Measurements from ENCODE around the gene C16orf74. TPM values are rescaled to one million over a fixed set of nuclear protein-coding genes. Genes with fewer than 3 reads are reported as not detected.

Gene C16orf74
- total and polyA plus RNA-seq, 8 donors, result 1.3 to 17.5 (median 11.9) TPM

DNA sequence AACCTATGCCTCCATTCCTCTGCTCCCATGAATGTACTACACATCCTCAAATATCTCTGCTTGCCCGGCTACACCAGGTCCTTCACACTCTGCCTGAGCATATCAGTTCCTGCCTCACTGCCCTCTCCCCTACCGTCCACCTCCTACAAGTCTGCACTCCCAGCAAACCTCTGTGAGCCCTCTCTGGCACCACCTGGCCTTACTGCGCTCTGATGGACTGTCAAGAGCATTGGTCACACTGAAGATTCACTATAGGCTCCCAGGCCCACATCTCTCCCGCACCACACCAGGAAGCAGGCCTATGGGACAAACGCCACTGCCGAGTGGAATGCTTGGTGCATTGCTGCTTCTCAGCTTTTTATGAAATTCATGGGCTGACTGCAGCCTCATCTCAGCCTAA is 71.0 kb downstream of the C16orf74 start:
- Histone ChIP-seq H3K4me3 (no peak overlapping the region), H3K36me3 (peaks cover 0 to 43% of the 10 kb centered on the region in 2 donors), H3K9me3 (no peaks in the 10 kb centered on the region), H3K4me1 (peaks cover 0 to under 1% of the 10 kb centered on the region in 2 donors), H3K27ac (no peak overlapping the region), H3K27me3 (no peaks in the 10 kb centered on the region)
- intact Hi-C loops (cut with DNase I), result no loop called here
- no peak for ATAC-seq
- no peak for TF ChIP-seq CTCF (IDR thresholded peaks at IDR 0.05)
- DNase-seq, result no peak

- Histone ChIP-seq H3K4me3 (no peak overlapping the region), H3K27me3 (no peaks in the 10 kb centered on the region), H3K27ac (no peak overlapping the region), H3K9me3 (no peaks in the 10 kb centered on the region), H3K36me3 (peaks cover 0 to 54% of the 10 kb centered on the region in 2 donors), H3K4me1 (peaks cover 3 to 11% of the 10 kb centered on the region in 2 donors)
- intact Hi-C loops (cut with DNase I), result no loop called here
- no peak for DNase-seq
- ATAC-seq, result no peak
- no peak for TF ChIP-seq CTCF (IDR thresholded peaks at IDR 0.05)
Measured at GRCh38 chr16:85678821-85679220, 72.1 kb downstream of the C16orf74 start.

DNA sequence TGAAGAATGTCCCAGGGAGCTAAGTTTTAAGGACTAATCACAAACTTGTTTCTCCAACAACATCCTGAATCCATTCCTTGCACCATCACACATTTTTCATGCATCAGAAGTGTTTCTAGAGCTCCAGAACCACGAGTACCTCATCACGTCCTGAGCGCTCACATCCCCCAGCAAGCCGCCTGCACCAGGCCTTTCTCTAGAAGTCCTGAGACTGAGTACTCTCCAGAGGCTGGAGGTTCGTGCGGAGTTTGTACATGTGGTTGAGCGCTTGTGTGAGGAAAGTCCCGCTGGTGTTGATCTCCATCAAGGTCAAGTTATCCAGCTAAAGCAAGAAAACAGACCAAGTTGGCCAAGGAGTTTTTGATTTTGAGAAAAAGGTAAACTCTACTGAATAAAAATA is 72.9 kb downstream of the C16orf74 start:
- H3K4me3 ChIP-seq, result no peak overlapping the region
- peaks cover 0 to 62% of the 10 kb centered on the region in 2 donors for H3K36me3 ChIP-seq
- TF ChIP-seq CTCF (IDR thresholded peaks at IDR 0.05), result no peak
- DNase-seq (no peak), ATAC-seq (no peak)
- peaks cover 7 to 15% of the 10 kb centered on the region in 2 donors for H3K4me1 ChIP-seq
- H3K27ac ChIP-seq, result no peak overlapping the region
- no peaks in the 10 kb centered on the region for H3K9me3 ChIP-seq
- no peaks in the 10 kb centered on the region for H3K27me3 ChIP-seq
- intact Hi-C loops (cut with DNase I), result no loop called here

DNA sequence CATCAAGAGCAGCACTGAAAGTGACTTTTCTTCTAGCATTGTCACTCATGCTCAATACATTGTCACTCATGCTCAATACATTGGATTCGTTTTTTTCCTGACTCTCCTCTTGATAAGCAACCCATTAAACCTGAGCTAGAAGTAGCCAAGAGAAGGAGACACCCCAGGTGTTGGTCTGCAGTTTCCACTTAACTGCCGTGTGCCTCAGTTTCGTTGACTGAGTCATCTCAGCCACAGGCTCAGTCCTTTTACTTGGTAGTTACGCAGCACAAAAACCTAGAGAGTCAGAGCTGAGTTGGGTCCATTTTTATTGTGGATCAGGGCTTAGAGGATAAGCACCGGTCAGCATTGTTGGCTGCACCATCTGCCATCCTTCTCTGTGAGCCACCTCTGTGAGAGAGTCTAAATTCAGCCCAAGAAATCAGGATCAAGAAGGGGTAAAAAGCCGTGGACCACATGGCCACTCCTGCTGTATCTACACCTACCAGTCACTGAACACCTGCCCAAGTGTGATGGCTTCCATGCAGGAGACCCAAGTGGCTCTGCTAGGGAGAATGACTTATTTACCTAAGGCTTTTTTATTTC is 73.4 kb downstream of the C16orf74 start:
- TF ChIP-seq CTCF (IDR thresholded peaks at IDR 0.05), result no peak
- ATAC-seq (no peak), DNase-seq (no peak)
- intact Hi-C loops (cut with DNase I), result no loop called here
- Histone ChIP-seq H3K27ac (no peak overlapping the region), H3K4me1 (peaks cover 7 to 15% of the 10 kb centered on the region in 2 donors), H3K9me3 (no peaks in the 10 kb centered on the region), H3K4me3 (no peak overlapping the region), H3K27me3 (no peaks in the 10 kb centered on the region), H3K36me3 (peaks cover 0 to 67% of the 10 kb centered on the region in 2 donors)

- TF ChIP-seq CTCF (IDR thresholded peaks at IDR 0.05), result no peak
Measured at GRCh38 chr16:85676466-85676865, 74.4 kb downstream of the C16orf74 start.

More at GRCh38 chr16:85676466-85676865, 74.4 kb downstream of the C16orf74 start:
- intact Hi-C loops (cut with DNase I), result no loop called here
- no peak for ATAC-seq
- Histone ChIP-seq H3K4me1 (peaks cover 7 to 15% of the 10 kb centered on the region in 2 donors), H3K27me3 (no peaks in the 10 kb centered on the region), H3K9me3 (no peaks in the 10 kb centered on the region), H3K4me3 (no peak overlapping the region), H3K36me3 (peaks cover 0 to 77% of the 10 kb centered on the region in 2 donors), H3K27ac (no peak overlapping the region)
- DNase-seq, result no peak
